Putamen (tissue), 1 donor: ENCODE results near the gene LMBR1L.

Experiments
- DNase-seq: peaks from one replicate; pipeline ENCODE4 v3.0.0-alpha.2; 2016; ENCODE audit warnings: low spot score

LMBR1L gene

GRCh38 chr12:49054096-49054495 lies 56.6 kb downstream of the LMBR1L start:
- DNase-seq = no peak

GRCh38 chr12:49052451-49053208 lies 58.0 kb downstream of the LMBR1L start:
- DNase-seq = no peak

GRCh38 chr12:49051777-49052438 lies 58.7 kb downstream of the LMBR1L start:
- DNase-seq = no peak

- no peak for DNase-seq
These were observed 59.3 kb downstream of the LMBR1L start for GRCh38 chr12:49051373-49051764.

GRCh38 chr12:49050507-49051372 lies 59.9 kb downstream of the LMBR1L start:
- DNase-seq = no peak

- DNase-seq = no peak
These were observed 61.0 kb downstream of the LMBR1L start for GRCh38 chr12:49049566-49050224.

GRCh38 chr12:49048953-49049352 lies 61.7 kb downstream of the LMBR1L start:
- DNase-seq = no peak
